GM21367 (cell line): Measurements from ENCODE around the gene SOX18.
A peak's percentile ranks its signal among the peaks of the same experiment; 100 is the strongest.

Experiments
- ATAC-seq: cut with Tn5 transposase; IDR thresholded peaks from one replicate; pipeline ENCODE4 v1.9.1; 2021; ENCODE audit not compliant: unreplicated experiment

The SOX18 gene

DNA sequence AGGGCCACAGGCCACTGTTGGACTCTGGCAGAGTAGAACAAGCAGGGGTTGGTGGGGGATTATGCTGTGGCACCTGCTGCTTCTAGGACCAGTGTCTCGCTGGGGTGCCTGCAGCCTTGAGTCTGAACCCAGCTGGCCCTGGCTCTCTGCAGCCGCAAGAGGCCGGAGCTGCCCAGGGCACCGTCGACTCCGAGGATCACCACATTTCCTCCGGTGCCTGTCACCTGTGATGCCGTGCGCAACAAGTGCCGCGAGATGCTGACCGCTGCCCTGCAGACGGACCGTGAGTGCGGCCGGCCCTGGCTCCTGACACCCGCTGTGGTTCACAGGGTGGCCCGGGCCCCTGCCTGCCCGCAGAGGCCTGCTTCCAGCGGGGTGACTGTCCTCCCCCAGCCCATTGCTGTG is 19.8 kb upstream of the SOX18 start:
- ATAC-seq: no peak

DNA sequence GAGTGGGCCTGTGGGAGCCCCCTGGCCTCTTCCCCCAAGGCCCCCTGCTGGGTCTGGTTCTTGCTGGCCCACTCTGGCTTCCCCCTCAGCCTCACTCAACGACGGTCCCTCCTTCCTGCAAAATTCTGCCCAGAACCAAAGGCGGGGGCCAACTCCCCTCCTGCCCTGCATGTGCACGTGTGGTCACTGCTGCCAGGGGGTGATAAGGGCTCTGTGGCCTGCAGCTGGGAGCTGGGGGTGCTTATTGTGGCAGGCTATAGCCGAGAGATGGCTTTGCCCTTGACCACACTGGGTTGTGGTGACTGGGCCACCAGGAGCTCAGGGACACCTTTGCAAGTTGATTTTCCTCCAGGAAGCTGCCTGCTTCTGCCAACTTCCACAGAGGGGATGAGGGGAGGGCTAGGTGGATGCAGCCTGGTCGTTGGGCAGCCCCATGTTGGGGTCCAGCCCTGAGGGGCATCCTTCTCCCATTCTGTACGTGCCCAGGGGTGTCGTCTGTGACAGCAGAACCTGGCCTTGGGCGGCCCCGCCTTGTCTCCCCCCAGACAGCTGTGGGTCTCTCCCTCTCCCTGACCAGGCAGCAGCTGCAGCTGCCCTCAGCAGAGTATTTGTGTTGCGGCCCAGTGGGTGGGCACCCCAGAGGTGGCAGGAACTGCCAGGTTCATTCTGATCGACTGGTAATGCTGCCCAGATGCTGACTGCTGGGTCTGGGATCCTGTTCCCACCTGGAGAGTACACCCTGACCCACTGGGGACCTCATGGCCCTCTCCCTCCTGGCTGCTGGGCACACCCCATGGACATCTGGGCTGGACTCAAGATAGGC is 19.2 kb upstream of the SOX18 start:
- no peak for ATAC-seq

DNA sequence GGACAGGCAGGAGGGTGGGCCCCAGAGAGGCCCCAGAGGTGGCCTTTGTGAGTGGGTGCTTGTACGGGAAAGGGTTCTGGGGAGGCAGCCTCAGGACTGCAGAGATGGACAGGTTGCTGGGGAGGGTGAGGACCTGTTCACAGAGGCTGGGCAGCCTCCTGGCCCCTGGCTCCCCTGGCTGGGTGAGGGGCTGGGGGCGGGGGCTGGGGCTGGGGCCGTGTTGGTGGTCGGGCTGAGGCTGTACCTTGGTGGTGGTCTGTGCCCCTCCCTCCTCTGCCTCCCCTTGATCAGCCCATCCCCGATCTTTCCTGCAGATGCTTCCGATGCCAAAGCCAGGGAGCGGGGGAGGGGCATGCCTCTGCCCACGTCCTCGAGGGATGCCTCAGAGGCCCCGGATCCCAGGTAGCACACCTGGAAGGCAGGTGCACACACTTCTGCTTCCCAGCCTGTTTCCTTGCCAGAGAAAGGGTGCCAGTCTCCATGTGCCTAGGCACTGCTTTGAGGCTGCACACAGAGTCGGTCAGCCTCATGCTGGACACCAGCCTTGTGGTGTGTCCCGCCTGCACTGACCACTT is 18.4 kb upstream of the SOX18 start:
- no peak for ATAC-seq

DNA sequence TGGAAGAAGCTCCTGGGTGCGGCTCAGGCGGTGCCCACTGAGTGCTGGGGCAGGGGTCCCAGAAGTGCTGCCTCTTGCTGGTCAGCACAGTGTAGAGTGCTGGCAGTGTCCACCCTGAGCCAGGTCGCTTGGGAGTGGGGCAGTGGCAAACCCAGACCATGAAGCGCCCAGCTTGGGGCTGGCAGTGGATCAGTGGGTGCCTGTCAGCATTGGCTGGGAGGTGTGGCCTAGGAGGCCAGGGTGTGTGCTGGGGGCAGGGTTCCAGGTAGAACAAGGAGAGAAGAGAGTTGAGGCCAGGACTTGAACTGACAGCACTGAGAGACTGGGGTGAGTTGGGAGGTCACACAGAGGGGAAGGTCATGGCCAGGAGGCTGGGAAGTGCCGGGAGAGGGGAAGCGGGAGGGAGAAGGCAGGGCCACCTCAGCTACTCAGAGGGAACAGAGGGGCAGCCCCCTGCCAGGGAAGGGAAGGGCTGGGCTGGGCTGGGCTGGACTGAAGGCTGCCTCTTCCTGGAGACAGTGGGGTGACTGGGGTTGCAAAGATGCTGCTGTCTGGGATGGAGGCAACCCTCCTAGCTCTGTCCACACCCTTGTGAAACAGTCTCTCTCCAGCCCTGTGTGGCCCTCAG is 17.7 kb upstream of the SOX18 start:
- ATAC-seq: no peak

DNA sequence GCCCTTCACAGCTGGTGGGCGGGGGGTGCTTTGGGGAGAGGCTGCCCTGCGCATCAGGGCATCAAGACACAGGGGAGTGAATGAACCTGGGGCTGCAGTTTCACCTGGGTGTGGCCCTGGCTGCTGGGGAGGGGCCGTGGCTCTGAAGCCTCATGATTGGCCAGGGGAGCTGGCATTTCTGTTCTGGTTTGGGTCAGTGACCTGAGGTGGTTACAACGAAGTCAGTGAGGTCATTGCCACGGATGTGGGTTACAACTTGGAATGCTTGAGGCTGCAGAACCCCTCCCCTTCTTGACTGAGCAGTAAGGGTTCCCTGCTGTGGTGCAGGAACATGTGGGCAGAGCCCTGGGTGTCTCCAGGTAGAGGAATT is 16.5 kb upstream of the SOX18 start:
- no peak for ATAC-seq

DNA sequence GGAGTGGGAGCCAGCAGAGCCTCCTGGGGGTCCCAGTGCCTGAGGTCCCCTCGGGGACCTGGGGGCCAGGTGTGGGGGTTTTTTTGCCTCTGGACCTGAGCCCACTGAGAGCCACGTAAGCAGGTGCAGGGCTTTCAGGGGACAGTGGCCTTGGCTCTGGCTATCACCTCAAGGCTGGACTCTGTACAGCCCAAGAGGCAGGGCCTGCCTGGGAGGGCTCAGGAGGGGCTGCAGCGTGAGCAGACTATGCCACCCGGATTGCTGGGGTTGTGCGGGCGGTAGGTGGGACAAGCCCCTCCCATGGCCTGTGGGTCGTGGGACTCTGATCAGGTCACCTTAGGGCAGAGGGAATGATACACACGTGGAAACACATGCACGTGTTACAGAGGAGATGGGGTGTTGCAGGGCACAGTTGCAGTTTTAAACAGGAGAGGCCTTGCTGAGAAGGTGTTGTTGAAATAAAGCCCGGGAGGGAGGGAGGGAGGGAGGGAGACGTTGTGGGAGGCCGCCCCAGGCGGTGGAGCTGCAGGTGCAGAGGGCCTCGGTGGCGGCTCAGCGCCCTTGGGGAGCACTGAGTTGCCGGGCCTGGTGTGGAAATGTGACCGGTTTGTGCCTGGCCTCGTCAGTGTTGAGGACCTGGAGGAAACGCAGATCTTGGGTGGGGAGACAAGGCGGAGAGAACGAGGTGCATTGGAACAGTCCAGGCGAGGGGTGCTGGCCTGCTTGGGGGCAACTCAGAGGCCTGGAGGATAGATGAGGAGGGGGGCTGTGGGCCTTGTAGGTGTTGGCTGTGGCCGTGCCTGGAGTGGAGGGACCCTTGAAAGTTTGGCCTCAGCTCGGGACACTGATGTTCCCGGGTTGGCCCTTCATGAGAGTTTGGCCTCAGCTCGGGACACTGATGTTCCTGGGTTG is 15.9 kb upstream of the SOX18 start:
- no peak for ATAC-seq

DNA sequence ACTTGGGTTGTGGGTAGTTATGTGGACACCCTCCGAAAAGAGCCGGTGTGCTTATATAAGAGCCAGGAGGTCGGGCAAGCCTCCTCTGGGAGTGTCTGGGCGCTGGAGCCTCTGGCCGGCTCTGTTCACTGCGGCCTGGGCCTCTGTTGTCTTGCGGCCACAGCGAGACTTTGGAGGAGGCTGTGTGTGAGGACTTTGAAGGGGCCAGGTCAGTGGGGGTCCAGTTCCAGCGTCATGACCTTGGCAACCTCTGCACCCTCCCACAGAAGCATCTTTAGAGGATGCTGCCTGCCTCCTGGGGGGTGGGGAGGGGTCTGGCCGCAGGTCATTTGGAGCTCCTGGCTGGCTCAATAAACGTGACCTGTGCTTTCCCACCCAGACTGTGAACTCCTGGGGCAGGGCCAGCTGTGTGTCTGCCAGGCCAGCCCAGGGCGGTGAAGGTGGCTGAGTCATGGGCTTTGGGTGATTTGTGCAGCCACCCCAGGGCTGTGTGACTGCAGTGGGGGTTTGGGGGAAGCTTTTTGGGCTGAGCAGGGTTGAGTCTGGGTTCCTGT is 14.8 kb upstream of the SOX18 start:
- no peak for ATAC-seq

DNA sequence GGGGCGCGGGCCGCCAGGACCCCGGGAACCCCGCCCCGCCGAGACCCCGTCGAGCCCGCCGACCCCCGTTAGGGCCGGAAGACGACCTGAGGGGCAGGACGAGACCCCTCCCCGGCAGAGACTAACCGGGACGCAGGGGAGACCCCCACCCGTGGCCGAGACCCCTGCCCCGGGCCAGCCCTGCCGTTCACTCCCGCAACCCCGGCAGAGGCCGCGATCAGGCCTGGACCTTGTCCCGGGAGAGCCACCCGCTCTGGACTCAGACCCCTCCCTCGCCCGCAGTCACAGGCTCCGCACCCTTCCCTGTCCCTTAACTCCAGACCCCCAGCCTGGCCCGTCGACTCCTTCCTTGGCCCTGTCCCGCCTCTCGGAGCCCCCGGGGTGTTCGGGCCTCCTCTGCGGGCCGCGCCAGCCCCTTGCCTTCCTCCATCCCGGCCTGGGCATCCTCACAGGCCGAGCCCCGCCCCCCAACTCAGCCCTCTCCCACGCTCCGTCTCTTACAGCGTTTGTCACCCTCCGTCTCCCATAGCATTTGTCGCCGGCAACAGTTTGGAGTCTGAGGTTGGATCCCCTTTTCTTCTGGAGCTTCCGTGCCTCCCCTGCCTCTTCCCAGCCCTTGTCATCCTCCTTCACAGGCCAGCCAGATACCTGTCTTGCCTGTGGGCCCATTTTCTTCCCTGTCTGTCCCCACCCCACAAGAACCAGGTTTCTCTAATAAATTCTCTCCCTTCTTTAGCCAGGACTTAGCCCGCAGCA is 14.1 kb upstream of the SOX18 start:
- no peak for ATAC-seq

DNA sequence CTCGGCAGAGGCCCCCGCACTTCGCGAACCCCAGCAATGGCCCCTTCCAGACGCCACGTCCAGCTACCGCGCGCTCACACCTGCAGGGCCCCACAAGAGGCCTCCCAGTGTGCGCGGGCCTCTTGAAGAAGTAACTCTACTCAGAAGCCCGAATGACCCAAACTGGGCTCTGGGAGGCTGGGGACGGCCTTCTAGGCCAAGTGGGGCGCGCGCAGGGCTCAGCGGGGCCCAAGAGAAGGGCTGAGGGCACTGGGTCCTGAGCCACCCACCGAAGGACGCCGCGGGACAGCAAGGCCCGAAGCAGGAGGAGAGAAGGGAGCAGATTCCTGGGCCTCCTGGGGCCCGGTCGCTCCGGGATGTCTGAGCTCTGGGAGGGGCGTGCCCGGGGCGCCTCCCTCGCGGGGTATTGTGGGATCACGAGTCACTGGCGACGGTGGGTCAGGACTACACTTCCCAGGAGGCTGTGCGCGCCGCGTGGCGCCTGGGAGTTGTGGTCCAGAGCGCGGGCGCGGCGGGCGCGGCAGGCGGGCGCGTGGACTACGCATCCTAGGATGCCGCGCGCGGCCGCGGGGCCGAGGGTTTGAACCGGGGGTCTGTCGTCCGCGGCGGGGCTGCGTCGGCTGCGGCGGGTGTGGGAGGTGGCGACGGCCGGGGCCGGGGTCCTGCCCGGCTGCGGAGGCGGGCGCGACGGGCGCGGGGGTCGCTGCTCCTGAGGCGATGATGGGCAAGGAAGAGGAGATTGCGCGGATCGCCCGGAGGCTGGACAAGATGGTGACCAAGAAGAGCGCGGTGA is 13.4 kb upstream of the SOX18 start, which contains the start of gene TCEA2:
TCEA2 (plus strand) TSS at position 603 of the 793 bp plus-strand sequence; CDS start at position 718, 115 bp downstream.
- peak; percentile 50 for ATAC-seq

DNA sequence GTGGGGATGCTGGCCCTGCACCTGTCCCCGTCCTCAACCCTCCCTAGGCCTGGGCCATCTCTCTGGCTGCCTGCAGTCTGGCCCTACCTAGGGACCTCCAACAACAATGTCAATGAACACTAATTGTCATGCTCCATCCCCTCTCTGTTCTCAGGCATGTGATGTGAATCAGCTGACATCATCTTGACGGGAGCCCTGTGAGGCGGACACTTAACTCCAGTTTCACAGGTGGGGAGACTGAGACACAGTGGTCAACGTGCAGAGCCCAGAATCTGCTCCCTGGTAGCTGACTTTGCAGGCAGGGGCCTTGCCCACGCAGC is 12.8 kb upstream of the SOX18 start:
- no peak for ATAC-seq

DNA sequence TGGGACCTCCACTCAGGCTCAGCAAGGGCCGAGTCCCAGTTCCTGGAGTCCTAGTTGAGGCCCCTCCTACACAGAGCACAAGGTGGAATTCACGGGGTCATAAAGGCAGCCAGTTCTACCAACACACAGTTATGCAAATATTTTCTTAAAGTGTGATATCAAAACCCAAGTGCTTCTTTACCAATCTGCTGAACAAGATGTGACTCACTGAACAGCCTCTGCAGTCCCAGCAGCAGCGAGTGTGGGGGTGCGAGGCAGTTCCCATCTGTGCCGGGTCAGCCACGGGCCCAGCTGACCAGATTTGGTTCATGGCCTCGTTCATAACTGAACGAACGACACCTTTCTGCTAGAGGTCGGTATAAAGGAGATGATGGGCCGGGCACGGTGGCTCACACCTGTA is 9.1 kb upstream of the SOX18 start:
- ATAC-seq: no peak

DNA sequence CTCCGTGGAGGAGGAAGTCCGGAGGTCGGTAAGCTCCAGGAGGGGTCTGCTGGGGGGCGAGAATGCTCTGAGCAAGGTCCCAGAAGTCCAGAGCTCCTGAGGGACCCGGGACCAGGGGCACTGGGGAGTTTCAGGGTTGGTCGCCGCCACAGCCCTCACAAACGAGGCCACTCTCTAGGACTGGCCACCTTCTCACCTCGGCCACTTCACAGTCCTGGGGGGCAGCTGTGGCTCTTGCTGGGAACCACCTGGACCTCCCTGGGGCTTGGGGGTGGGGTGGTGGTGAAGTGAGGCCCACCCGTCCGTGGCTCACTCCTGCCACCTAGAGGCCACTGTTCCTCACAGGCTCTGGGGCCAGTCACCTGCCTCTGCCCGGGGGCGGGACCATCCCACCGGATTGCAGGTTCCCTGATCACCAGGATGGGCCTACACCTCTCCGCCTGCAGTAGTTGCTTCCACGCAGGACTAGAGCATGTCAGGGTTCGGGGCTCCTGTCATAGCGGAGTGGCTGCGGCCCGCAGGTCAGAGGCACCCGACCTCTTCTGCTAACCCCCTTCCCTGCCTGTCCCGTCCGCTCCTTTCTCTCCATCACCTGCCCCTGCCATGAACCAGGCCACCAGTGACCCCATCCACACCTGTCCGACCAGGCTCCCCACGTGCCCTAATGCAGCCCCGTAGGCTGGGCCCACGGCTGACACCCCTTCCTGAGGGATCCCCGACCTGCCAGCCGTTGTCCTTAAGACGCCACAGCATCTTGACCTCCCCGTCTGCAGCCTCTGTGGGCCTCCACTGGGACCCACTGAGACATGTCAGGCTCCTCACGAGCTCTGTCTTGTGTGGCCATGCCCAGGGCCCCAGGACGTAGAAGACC is 8.4 kb upstream of the SOX18 start:
- ATAC-seq: no peak

DNA sequence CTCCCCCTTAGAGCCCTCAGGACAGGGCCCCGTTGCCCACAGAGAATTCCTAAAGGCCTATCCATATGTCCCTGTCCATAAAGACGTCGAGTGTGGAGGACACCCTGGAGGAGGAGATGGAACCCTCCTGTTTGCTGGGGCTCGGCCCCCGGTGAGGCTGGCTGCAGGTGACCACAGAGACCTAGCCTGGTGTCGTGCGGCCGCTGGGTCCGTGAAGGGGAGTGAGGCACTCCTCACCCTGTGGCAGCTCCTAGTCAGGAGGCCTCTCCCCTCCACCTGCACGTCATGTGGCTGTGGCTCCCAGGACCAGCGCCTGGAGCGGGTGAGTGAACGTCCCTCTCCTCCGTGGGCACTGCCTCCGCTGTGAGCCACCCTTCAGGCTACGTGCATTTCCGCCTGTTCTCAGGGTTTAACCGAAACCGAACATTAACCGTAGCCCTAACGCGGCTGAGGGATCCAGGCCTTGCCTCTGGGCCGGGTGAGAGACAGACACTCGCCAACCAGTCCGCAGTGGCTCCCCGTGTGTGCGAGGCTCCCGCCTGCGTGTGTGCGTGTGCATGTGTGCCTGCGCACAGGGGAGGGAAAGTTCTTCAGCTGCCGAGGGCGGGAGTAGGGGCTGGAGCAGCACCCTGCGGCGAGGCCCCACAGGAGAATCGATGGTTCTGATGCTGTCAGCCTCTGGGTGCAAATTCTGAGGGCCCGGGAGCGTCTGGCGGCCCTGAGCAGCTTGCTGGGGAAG is 7.6 kb upstream of the SOX18 start:
- ATAC-seq: no peak

DNA sequence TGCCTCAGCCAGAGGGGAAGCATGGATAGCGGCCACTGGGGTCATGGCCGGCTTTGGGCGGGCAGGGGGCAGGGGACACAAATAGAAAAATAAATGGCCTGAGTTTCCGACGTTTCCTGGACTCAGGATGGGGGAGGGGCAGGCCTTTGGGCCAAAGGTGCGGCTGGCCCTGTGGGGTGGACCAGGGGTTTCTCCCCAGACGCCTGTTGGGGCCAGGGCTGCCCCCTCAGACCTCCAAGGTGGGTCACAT is 7.1 kb upstream of the SOX18 start:
- no peak for ATAC-seq

DNA sequence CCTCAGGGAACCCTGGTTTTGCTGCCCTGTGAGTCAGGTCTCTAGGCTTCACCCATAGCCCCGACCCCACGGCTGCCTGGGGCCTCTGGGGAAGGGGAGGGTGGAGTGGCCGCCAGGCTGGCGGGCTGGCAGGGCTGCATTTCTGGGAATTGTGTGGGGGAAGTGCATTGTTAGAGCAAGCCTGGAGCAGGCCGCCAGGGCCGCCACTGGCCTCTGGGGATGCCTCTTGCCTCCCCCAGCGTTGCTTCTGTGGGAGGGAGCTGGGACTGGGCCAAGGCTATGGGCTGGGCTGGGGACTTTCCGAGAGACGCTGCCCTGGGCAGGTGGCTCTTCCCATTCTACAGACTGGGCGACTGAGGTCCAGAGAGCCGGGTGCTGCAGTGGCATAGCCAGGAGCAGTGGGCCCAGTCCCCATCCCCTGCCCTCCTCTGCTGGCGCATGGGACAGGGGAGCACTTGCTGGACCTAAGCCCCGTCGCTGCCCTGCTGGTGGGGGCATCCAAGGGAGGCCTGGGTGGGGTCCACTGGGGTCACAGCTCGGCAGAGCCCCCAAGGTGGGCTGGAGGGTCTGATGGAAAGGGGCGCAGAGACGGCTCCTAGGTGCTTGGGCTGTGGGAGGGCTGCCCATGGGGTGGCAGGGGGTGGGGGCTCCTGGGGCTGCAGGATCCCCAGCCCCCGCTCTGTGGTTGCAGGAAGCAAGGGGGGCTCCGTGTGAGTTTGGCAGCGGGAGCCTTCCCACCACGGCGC is 6.6 kb upstream of the SOX18 start:
- no peak for ATAC-seq

DNA sequence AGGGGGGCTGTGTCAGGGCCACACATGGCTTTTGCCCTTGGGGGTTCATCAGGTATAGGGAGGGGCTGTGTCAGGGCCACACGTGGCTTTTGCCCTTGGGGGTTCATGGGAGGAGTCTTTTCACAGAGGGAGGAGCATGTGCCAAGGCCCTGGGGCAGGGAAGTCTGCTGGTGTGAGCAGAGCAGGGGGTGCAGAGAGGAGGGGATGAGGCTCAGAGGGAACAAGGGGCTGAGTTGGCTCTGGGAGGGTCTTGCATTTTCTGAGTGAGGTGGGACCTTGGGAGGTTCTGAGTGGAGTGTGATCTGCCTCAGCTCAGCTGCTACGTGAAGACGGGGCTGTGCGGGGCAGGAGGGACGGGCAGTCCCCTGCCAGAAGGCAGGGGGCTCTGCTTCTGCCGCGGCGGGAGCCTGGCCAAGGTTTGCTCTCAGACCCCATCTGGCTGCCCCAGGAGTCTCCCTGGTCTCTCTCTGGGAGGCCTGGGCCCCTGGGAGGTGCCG is 6.0 kb upstream of the SOX18 start:
- no peak for ATAC-seq
